Duodenal mucosa (tissue), 2 donors: ENCODE results near the gene RAPSN.
A peak's percentile ranks its signal among the peaks of the same experiment; 100 is the strongest.

Experiments
- H3K27ac ChIP-seq: one replicate; pipeline ENCODE4 v1.7.0; 2013; ENCODE audit warnings: low read depth, low read length
- H3K27me3 ChIP-seq, 2 donors: one replicate each; pipeline ENCODE4 v1.7.0; 2013; ENCODE audit warnings: low read length in 2 of 2, control low read depth in 1 of 2; ENCODE audit not compliant: insufficient read depth in 2 of 2, control insufficient read depth in 1 of 2
- H3K36me3 ChIP-seq, 2 donors: one replicate each; pipeline ENCODE4 v1.7.0; 2013; ENCODE audit warnings: low read length in 2 of 2, control low read depth in 1 of 2; ENCODE audit not compliant: insufficient read depth in 2 of 2, control insufficient read depth in 1 of 2
- H3K4me1 ChIP-seq, 2 donors: one replicate each; pipeline ENCODE4 v1.7.0; 2013; ENCODE audit warnings: low read length in 2 of 2, control low read depth in 1 of 2; ENCODE audit not compliant: insufficient read depth in 2 of 2, control insufficient read depth in 1 of 2
- H3K4me3 ChIP-seq, 2 donors: one replicate each; pipeline ENCODE4 v1.7.0; 2013; ENCODE audit warnings: low read length in 2 of 2, low read depth in 1 of 2
- H3K9ac ChIP-seq, 2 donors: one replicate each; pipeline ENCODE4 v1.7.0; 2013; ENCODE audit warnings: low read length in 2 of 2, low read depth in 1 of 2
- H3K9me3 ChIP-seq, 2 donors: one replicate each; pipeline ENCODE4 v1.7.0; 2013; ENCODE audit warnings: low read length in 2 of 2, control low read depth in 1 of 2; ENCODE audit not compliant: control insufficient read depth in 1 of 2

RAPSN gene

DNA sequence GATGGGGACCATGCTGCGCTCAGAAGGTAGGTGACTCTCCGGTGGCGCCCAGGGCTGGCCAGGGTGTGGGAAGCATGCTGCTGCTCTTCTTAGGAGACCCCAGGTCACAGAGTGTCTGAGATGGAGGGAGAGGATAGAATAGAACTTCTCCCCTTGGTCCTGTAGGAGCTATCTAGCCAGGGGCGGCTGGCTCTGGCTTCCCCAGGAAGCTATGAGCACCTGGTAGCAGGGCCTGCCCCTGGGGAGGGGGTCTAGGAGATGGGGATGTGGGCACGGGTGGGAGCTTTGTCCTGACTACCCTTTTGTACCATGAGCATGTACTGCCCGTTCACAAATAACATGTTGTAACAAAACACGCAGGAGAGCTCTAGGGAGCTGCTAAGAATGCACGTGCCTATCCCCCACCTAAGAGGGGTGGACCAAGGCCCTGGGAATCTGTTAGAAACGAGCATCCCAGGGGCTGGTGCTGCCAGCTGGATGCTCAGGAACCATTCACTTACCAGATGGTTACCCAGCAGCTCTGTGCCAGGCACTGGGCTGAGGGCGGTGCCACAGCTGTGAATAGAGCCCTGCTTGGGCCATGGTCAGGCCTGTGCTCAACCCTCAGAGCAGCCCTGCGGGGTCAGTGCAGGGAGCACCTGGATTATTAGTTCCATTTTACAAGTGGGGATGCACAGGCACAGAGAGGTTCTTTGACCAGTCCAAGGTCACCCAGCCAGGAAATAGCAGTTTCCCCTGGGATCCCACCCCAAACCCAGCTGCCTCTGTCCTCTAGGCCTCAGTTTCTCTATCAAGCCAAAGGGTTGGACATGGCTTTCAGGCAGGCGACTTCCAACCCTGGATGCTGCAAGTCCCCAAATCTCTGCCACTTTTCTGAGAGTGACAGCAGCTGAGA lies 38.3 kb downstream of the RAPSN start:
- no peak overlapping the region for H3K27ac ChIP-seq
- peaks cover 24 to 26% of the 10 kb centered on the region in 2 donors for H3K4me1 ChIP-seq
- no peak overlapping the region for H3K4me3 ChIP-seq
- H3K36me3 ChIP-seq: peaks cover 0 to 24% of the 10 kb centered on the region in 2 donors
- H3K9ac ChIP-seq: no peak overlapping the region
- no peaks in the 10 kb centered on the region for H3K9me3 ChIP-seq
- no peaks in the 10 kb centered on the region for H3K27me3 ChIP-seq

- Histone ChIP-seq H3K36me3 (peaks cover 0 to 17% of the 10 kb centered on the region in 2 donors), H3K9ac (peak overlapping the region; percentile 80 to 89), H3K27me3 (no peaks in the 10 kb centered on the region), H3K4me3 (peak overlapping the region; percentile 81 to 84), H3K4me1 (peaks cover 24% of the 10 kb centered on the region in 2 donors), H3K9me3 (no peaks in the 10 kb centered on the region), H3K27ac (peak overlapping the region; percentile 83)
Measured at GRCh38 chr11:47409440-47410369, 39.2 kb downstream of the RAPSN start.

DNA sequence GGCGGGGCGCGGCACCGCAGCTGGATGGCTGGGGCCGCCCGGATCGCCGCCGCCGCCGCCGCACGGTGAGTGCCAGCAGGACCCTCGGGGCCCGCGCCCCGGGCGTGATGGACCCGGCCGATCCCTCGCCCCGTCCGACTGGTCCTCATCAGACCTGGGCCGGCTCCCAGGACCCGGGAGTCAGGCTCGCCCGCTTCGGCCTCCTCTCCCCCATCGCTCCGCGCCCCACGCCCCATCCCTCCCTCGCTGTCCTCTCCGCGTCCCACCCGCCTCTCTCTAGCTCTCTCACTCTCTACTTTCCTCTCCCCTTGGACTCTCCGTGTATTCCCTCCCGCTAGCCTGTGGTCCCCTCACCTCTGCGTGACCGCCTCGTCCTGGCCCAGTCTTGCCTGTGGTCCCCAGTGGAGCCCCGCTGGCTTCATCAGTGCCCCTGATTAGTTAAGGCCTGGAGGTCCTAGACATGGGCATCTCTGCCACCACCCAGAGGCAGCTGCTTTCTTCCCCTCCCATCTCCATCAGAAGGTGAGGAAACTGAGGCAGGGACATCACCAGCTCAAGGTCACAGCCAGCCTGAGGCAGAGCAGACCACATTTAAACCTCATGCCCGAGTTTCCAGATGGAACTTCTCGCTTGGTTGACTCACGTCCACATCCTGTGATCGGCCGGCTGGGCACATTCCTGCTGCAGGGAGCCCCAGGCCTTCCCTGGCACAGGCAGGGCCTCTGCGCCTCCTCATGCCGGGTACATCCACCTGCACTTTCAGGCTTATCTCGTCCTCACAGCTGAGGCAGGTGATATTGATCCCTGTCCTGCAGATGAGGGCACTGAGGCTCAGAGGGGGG lies 40.1 kb downstream of the RAPSN start:
- Histone ChIP-seq H3K9ac (peak overlapping the region; percentile 80 to 89), H3K4me1 (peaks cover 24% of the 10 kb centered on the region in 2 donors), H3K36me3 (peaks cover 0 to 10% of the 10 kb centered on the region in 2 donors), H3K27me3 (no peaks in the 10 kb centered on the region), H3K4me3 (peak overlapping the region; percentile 81 to 84), H3K27ac (peak overlapping the region; percentile 83), H3K9me3 (no peaks in the 10 kb centered on the region)

DNA sequence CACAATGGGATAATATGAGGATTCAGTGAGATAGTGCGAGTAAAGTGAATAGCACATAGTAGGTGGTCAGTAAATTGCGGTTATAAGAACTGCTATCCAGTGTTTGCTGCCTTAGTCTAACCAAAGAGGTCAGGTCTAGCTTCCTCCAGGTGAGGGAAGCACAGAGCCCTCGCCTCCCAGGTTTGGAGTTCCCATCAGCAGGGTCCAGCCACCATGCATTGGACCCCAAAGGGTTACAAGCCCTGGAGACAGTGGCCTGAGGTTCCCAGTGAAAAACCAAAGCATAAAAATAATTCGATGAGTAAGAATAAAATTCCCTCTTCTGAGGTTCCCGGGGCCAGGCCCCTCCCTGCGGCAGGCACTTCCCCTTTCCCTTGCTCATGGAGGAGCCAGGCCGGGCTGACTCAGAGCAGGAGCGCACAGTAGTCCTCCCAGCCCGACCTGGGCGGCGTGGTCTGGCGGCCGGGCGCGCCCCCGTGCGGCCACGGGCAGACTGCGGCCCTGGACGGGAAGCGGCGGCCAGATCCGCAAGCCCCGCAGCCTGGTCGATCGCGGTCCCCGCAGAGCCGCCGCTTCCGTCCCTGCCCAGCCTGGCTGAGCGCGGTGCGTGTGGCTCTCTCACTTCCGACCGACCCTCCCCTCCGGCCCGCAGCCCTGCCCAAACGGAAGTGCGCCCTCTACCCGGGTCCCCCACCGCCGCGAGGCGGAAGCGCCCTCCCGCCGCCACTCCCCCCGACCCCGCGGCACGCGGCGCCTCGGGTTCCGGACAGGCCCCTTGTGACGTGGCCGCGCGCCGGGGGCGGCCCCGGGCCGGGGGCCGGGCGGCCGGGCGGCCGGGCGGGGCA lies 41.0 kb downstream of the RAPSN start, which contains the start of gene SLC39A13:
SLC39A13 (plus strand) TSS at position 845 of the 845 bp plus-strand sequence. CDS start 1,505 bp downstream, outside the sequence.
- Histone ChIP-seq H3K4me1 (peaks cover 24% of the 10 kb centered on the region in 2 donors), H3K27me3 (no peaks in the 10 kb centered on the region), H3K9me3 (no peaks in the 10 kb centered on the region), H3K36me3 (peaks cover 0 to 4% of the 10 kb centered on the region in 2 donors), H3K4me3 (peak within 1 kb of the TSS; percentile 86 to 87), H3K27ac (peak within 1 kb of the TSS; percentile 95), H3K9ac (peak within 1 kb of the TSS; percentile 80 to 90)

DNA sequence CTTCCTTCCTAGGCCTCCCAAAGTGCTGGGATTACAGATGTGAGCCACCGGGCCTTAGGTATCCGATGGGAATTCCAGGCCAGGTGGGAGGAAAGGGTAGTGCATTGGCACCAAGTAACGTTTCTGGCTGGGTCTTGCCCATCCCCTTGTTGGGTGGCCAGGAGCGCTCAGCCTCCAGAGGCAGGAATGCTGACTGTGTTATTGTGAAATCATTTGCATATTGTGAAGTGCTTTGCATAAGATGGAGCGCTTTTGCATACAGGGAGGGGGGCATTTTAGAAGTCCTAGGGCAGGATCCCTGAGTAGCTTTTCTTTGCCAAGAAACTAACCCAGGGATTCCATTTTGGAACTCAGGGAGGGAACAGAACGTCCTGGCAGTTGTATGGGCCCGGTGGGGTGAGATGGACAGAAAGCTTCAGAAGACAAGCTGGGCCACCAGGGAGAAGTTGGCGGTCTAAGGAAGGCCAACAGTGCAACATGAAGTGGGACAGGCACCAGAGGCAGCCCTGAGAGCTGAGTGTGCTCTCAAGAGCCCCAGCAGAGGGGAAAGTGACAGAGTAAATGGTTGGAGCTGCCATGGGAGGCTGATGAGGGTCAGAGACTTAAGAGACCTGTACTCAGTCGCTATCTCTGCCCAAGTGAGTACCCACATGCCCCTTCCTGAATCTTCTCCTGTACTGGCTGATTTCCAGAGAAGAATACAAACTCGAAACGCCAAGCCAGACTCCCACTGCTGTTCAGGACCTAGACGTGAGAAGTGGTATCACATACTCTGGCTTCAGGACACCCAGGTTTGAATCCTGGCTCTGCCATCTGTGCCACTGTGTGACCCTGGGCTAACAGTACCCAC lies 41.8 kb downstream of the RAPSN start:
- Histone ChIP-seq H3K36me3 (peaks cover 0 to 4% of the 10 kb centered on the region in 2 donors), H3K4me1 (peaks cover 24% of the 10 kb centered on the region in 2 donors), H3K9me3 (no peaks in the 10 kb centered on the region), H3K9ac (peak overlapping the region; percentile 80 to 90), H3K27me3 (no peaks in the 10 kb centered on the region), H3K27ac (peak overlapping the region; percentile 95), H3K4me3 (peak overlapping the region; percentile 86 to 87)

DNA sequence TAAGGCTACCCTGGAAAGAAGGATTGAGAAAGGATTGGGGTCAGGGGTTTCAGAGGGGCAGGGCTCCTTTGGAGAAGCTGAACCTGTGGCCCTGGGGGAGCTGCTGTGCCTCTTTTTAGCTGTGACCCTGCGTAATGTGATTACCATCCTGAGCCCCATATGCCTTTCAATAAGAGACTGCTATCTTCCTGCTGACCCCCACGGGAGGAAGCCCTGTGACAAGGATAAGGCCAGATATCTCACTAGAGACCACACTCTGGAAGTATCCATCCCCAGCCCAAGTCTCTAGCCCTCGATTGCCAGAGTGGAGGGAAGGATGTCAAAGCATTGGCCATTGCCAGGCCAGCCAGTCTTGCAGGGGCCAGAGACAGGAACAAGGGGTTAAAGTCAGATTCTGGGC lies 45.4 kb downstream of the RAPSN start:
- no peaks in the 10 kb centered on the region for H3K9me3 ChIP-seq
- H3K9ac ChIP-seq: no peak overlapping the region
- H3K27me3 ChIP-seq: no peaks in the 10 kb centered on the region
- H3K27ac ChIP-seq: no peak overlapping the region
- no peak overlapping the region for H3K4me3 ChIP-seq
- no peaks in the 10 kb centered on the region for H3K36me3 ChIP-seq
- H3K4me1 ChIP-seq: peaks cover 12 to 20% of the 10 kb centered on the region in 2 donors

DNA sequence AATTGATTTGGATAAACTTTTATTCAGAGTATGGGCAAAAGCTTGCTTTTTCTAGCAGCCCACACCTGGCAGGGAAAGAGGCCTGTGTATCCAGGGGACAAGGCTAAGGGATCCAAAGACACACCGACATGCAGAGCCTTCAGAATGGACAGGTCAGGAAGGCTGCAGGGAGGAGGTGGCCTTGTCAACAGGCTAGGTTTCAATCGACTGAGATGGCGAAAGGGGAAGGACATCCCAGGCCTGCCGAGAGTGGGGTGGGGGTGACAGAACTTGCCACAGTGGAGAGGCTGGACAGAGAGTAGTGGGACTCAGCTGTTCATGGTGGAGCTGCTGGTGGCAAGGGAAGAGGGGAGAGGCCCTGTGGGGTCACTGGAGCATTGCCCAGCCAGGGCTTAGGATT lies 45.8 kb downstream of the RAPSN start:
- Histone ChIP-seq H3K27ac (no peak overlapping the region), H3K9ac (no peak overlapping the region), H3K9me3 (no peaks in the 10 kb centered on the region), H3K27me3 (no peaks in the 10 kb centered on the region), H3K4me3 (no peak overlapping the region), H3K4me1 (peaks cover 12 to 20% of the 10 kb centered on the region in 2 donors), H3K36me3 (no peaks in the 10 kb centered on the region)

DNA sequence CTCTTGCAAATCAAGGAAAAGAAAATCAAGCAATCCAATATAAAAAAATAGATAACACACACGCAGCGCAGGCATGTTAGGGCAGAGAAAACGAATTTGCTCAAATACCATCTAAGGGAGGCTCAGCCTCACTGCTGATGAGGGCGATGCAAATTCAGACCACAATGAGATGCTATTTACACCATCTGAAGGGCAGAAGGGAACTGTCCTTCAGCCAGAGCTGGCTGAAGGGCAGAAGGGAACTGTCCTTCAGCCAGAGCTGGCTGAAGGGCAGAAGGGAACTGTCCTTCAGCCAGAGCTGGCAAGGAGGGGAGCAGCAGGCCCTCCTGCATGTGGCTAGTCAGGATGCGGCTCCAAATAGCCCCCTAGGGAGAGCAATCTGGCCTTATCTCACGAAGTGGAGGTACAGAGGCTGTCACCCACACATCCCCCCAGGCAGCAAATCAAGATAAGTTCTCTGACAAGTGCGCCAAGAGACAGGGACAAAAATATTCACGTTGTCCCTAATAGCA lies 48.1 kb downstream of the RAPSN start:
- Histone ChIP-seq H3K4me3 (peak overlapping the region; percentile 56 to 65), H3K27me3 (no peaks in the 10 kb centered on the region), H3K36me3 (no peaks in the 10 kb centered on the region), H3K4me1 (peaks cover 0 to 8% of the 10 kb centered on the region in 2 donors), H3K9me3 (no peaks in the 10 kb centered on the region), H3K9ac (peak overlapping the region; percentile 43 to 63), H3K27ac (peak overlapping the region; percentile 3)
